ENCODE measurements around the gene EPB41L2. TPM values are rescaled to one million over a fixed set of nuclear protein-coding genes. Genes with fewer than 3 reads are reported as not detected.

The EPB41L2 gene
- total and polyA plus RNA-seq, 2 experiments from 2014 or later, result 76.2 to 91.7 TPM

GRCh38 chr6:130949553-130949952 is 113.5 kb downstream of the EPB41L2 start:
- Histone ChIP-seq H3K4me1 (ENCODE audit: insufficient read depth) (peaks cover 19% of the 10 kb centered on the region), H3K9me2 (ENCODE audit: insufficient read depth) (no peaks in the 10 kb centered on the region; the same call in 1 of the 2 replicates), H2AFZ (no peak overlapping the region), H3F3A (replicated peaks; ENCODE audit: low read depth) (no peaks in the 10 kb centered on the region), H3K36me3 (ENCODE audit: insufficient read depth) (no peaks in the 10 kb centered on the region), H4K20me1 (replicated peaks; ENCODE audit: insufficient read depth) (no peaks in the 10 kb centered on the region), H3K4me2 (no peak overlapping the region), H3K27ac (ENCODE audit: low read depth) (no peak overlapping the region), H3K4me3 (no peak overlapping the region), H3K79me2 (replicated peaks; ENCODE audit: insufficient read depth) (no peaks in the 10 kb centered on the region), H3K27me3 (ENCODE audit: insufficient read depth) (no peaks in the 10 kb centered on the region)
- Mint-ChIP-seq H3K36me3 (ENCODE audit: low read depth) (peaks cover 12% of the 10 kb centered on the region; the same call in 2 of the 3 replicates), H3K27ac (no peak overlapping the region), H3K9me3 (no peaks in the 10 kb centered on the region), H3K4me1 (peaks cover 24% of the 10 kb centered on the region), H3K27me3 (ENCODE audit: insufficient read depth, low read depth, poor library complexity) (no peaks in the 10 kb centered on the region), H3K4me3 (no peak overlapping the region)
- no peak for TF ChIP-seq ZNF331 (CRISPR knock-in tag; IDR thresholded peaks at IDR 0.05; ENCODE audit: low read depth)
- TF ChIP-seq JUNB (IDR thresholded peaks at IDR 0.05; ENCODE audit: unreplicated experiment), result no peak
- no peak for TF ChIP-seq POLR2AphosphoS5 (IDR thresholded peaks at IDR 0.05; ENCODE audit: low read depth)
- no peak for TF ChIP-seq STAT1 (IDR thresholded peaks at IDR 0.05; ENCODE audit: unreplicated experiment)
- DNase-seq (ENCODE audit: low spot score) (no peak), ATAC-seq (no peak)

DNA sequence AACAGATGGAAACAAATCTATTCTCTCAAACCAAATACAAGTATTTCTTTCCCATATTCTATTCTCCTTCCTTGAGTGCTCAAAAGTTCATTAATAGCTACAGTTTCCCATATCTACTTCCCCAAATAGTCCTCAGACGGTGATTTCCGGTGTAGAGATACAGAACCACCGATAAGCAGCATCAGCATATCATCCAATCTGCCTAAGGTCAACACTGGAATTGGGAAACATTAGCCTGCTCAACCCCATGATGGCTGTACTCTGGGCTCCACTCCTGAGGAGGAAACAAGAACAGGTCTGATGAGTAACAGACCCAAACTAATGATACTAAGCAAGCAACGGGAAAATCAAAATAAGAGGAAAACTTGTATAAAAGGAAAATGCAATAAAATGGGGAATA is 115.6 kb downstream of the EPB41L2 start:
- no peak for TF ChIP-seq ZNF331 (CRISPR knock-in tag; IDR thresholded peaks at IDR 0.05; ENCODE audit: low read depth)
- TF ChIP-seq JUNB (IDR thresholded peaks at IDR 0.05; ENCODE audit: unreplicated experiment), result no peak
- no peak for TF ChIP-seq EZH2 (IDR thresholded peaks at IDR 0.05; ENCODE audit: low read depth, unreplicated experiment)
- no peak for TF ChIP-seq POLR2AphosphoS5 (IDR thresholded peaks at IDR 0.05; ENCODE audit: low read depth)
- no peak for TF ChIP-seq ZNF462 (CRISPR knock-in tag; IDR thresholded peaks at IDR 0.05)
- no peak for TF ChIP-seq STAT1 (IDR thresholded peaks at IDR 0.05; ENCODE audit: unreplicated experiment)
- TF ChIP-seq, protein P1, sequence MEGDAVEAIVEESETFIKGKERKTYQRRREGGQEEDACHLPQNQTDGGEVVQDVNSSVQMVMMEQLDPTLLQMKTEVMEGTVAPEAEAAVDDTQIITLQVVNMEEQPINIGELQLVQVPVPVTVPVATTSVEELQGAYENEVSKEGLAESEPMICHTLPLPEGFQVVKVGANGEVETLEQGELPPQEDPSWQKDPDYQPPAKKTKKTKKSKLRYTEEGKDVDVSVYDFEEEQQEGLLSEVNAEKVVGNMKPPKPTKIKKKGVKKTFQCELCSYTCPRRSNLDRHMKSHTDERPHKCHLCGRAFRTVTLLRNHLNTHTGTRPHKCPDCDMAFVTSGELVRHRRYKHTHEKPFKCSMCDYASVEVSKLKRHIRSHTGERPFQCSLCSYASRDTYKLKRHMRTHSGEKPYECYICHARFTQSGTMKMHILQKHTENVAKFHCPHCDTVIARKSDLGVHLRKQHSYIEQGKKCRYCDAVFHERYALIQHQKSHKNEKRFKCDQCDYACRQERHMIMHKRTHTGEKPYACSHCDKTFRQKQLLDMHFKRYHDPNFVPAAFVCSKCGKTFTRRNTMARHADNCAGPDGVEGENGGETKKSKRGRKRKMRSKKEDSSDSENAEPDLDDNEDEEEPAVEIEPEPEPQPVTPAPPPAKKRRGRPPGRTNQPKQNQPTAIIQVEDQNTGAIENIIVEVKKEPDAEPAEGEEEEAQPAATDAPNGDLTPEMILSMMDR (conservative IDR thresholded peaks at IDR 0.05; ENCODE audit: low read depth in 2 of 2), result no peak
- TF ChIP-seq CREB1 (CRISPR knock-in tag; IDR thresholded peaks at IDR 0.05; ENCODE audit: low read depth), result no peak
- H3K9me3 Mint-ChIP-seq, result no peaks in the 10 kb centered on the region
- Histone ChIP-seq H3K4me1 (ENCODE audit: insufficient read depth) (peaks cover 29% of the 10 kb centered on the region), H3K4me3 (no peak overlapping the region), H2AFZ (no peak overlapping the region), H3F3A (replicated peaks; ENCODE audit: low read depth) (no peaks in the 10 kb centered on the region), H3K9me2 (ENCODE audit: insufficient read depth) (no peaks in the 10 kb centered on the region; the same call in 1 of the 2 replicates), H3K27ac (ENCODE audit: low read depth) (no peak overlapping the region), H4K20me1 (replicated peaks; ENCODE audit: insufficient read depth) (no peaks in the 10 kb centered on the region), H3K36me3 (ENCODE audit: insufficient read depth) (no peaks in the 10 kb centered on the region), H3K79me2 (replicated peaks; ENCODE audit: insufficient read depth) (no peaks in the 10 kb centered on the region), H3K4me2 (no peak overlapping the region), H3K27me3 (ENCODE audit: insufficient read depth) (no peaks in the 10 kb centered on the region)
- H3K4me3 Mint-ChIP-seq, result no peak overlapping the region
- H3K27me3 Mint-ChIP-seq (ENCODE audit: insufficient read depth, low read depth, poor library complexity), result no peaks in the 10 kb centered on the region
- peaks cover 29% of the 10 kb centered on the region for H3K4me1 Mint-ChIP-seq
- no peak for DNase-seq (ENCODE audit: low spot score)
- ATAC-seq, result no peak
- no peak overlapping the region for H3K27ac Mint-ChIP-seq
- peaks cover 13% of the 10 kb centered on the region; the same call in 1 of the 3 replicates for H3K36me3 Mint-ChIP-seq (ENCODE audit: low read depth)

Data from GM23338 (cell line).